IMR-90 (cell line): ENCODE measurements around the gene MAP1LC3B2. TPM values are rescaled to one million over a fixed set of nuclear protein-coding genes. Genes with fewer than 3 reads are reported as not detected.

ENCODE experiments used
- ATAC-seq: fragments of 200-7000 bp; cut with Tn5 transposase; 2 replicates; pipeline ENCODE4 v1.9.1; 2020; ENCODE audit warnings: low read depth, mild to moderate bottlenecking, moderate library complexity
- BruUV-seq: library from RNA; stranded (reverse); fragments of 400-500 nt; replicated peaks from 2 replicates; lab custom pipeline; 2021; lab: Mats Ljungman, UMichigan
- CTCF ChIA-PET: fragments of 300-600 bp; formaldehyde crosslinking; extraction: SDS; loops from one replicate; lab custom pipeline; 2021; ENCODE audit warnings: antibody characterized with exemption; lab: Yijun Ruan, JAX
- POLR2A ChIA-PET: fragments of 300-600 bp; sonication (Branson Sonifier 250); formaldehyde crosslinking; loops from one replicate; lab custom pipeline; 2022; ENCODE audit warnings: antibody characterized with exemption; ENCODE audit not compliant: unreplicated experiment; lab: Charles Lee
- DNase-seq: peaks from one replicate; pipeline ENCODE4 v3.0.0; 2013
- H2AFZ ChIP-seq: replicated peaks from 2 replicates; pipeline ENCODE3; 2013; ENCODE audit warnings: low read length, mild to moderate bottlenecking; ENCODE audit not compliant: poor library complexity
- H2AK5ac ChIP-seq: 2 replicates; pipeline ENCODE4 v1.6.1; 2013; ENCODE audit warnings: low read depth, low read length, inconsistent platforms
- H2AK9ac ChIP-seq: replicated peaks from 2 replicates; pipeline ENCODE3; 2013; ENCODE audit warnings: mild to moderate bottlenecking, low read depth, low read length, moderate library complexity; ENCODE audit not compliant: poor library complexity
- H2BK120ac ChIP-seq: 2 replicates; pipeline ENCODE4 v1.6.1; 2013; ENCODE audit warnings: low read depth, low read length, inconsistent platforms
- H2BK15ac ChIP-seq: 3 replicates; pipeline ENCODE4 v1.6.1; 2013; ENCODE audit warnings: low read depth, low read length, inconsistent platforms
- H2BK20ac ChIP-seq: 2 replicates; pipeline ENCODE4 v1.6.1; 2013; ENCODE audit warnings: low read depth, mild to moderate bottlenecking, inconsistent platforms, low read length, moderate library complexity
- H2BK5ac ChIP-seq: 2 replicates; pipeline ENCODE4 v1.6.1; 2013; ENCODE audit warnings: mild to moderate bottlenecking, low read depth, low read length, inconsistent platforms; ENCODE audit not compliant: poor library complexity, severe bottlenecking
- H3K14ac ChIP-seq: replicated peaks from 2 replicates; pipeline ENCODE4 v1.6.1; 2013; ENCODE audit warnings: low read depth, low read length, inconsistent platforms
- H3K18ac ChIP-seq: 2 replicates; pipeline ENCODE4 v1.6.1; 2013; ENCODE audit warnings: low read depth, low read length, control low read depth
- H3K23ac ChIP-seq: 2 replicates; pipeline ENCODE4 v1.6.1; 2013; ENCODE audit warnings: low read depth, low read length, inconsistent platforms
- H3K27ac ChIP-seq: 2 replicates; pipeline ENCODE4 v1.5.1; 2013; ENCODE audit warnings: mild to moderate bottlenecking, control low read depth, low read length; ENCODE audit not compliant: insufficient read depth
- H3K27me3 ChIP-seq: 2 replicates; pipeline ENCODE4 v1.6.1; 2013; ENCODE audit warnings: low read length; ENCODE audit not compliant: control insufficient read depth, insufficient read depth
- H3K36me3 ChIP-seq: 2 replicates; pipeline ENCODE4 v1.6.1; 2013; ENCODE audit warnings: low read length, mixed read lengths; ENCODE audit not compliant: control insufficient read depth, insufficient read depth
- H3K4ac ChIP-seq: 2 replicates; pipeline ENCODE4 v1.6.1; 2013; ENCODE audit warnings: low read depth, low read length, inconsistent platforms
- H3K4me1 ChIP-seq: 2 replicates; pipeline ENCODE4 v1.6.1; 2013; ENCODE audit warnings: low read length, mixed read lengths; ENCODE audit not compliant: control insufficient read depth, insufficient read depth
- H3K4me2 ChIP-seq: 2 replicates; pipeline ENCODE4 v1.6.1; 2013; ENCODE audit warnings: low read depth, mild to moderate bottlenecking, control low read depth, low read length, moderate library complexity
- H3K4me3 ChIP-seq: 2 replicates; pipeline ENCODE4 v1.5.1; 2013; ENCODE audit warnings: low read depth, mild to moderate bottlenecking, control low read depth, low read length, moderate library complexity; ENCODE audit not compliant: insufficient read depth
- H3K56ac ChIP-seq: 2 replicates; pipeline ENCODE4 v1.6.1; 2013; ENCODE audit warnings: low read length, inconsistent platforms; ENCODE audit not compliant: insufficient read depth; ENCODE audit errors: extremely low read depth
- H3K79me1 ChIP-seq, 2 experiments: 2 replicates each; pipeline ENCODE4 v1.6.1; 2013; ENCODE audit warnings: low read length in 2 of 2, inconsistent platforms in 1 of 2, low read depth in 1 of 2
- H3K9ac ChIP-seq: 2 replicates; pipeline ENCODE4 v1.6.1; 2013; ENCODE audit warnings: low read depth, low read length, control low read depth
- H3K9me1 ChIP-seq: 2 replicates; pipeline ENCODE4 v1.6.1; 2013; ENCODE audit warnings: low read length, inconsistent platforms; ENCODE audit not compliant: insufficient read depth
- H3K9me3 ChIP-seq: 2 replicates; pipeline ENCODE4 v1.6.1; 2013; ENCODE audit warnings: low read length; ENCODE audit not compliant: control insufficient read depth, insufficient read depth
- H4K20me1 ChIP-seq: 2 replicates; pipeline ENCODE4 v1.6.1; 2013; ENCODE audit warnings: low read length, inconsistent platforms; ENCODE audit not compliant: insufficient read depth
- H4K5ac ChIP-seq: 2 replicates; pipeline ENCODE4 v1.6.1; 2013; ENCODE audit warnings: mild to moderate bottlenecking, low read depth, low read length, control low read depth
- H4K8ac ChIP-seq, 2 experiments: 2 replicates each; pipeline ENCODE4 v1.6.1; 2013; ENCODE audit warnings: low read depth in 2 of 2, low read length in 2 of 2, control low read depth in 1 of 2, inconsistent platforms in 1 of 2
- H4K91ac ChIP-seq: 2 replicates; pipeline ENCODE4 v1.6.1; 2013; ENCODE audit warnings: low read depth, low read length, inconsistent platforms; ENCODE audit not compliant: insufficient read depth
- MXI1 ChIP-seq: IDR thresholded peaks from 2 replicates; pipeline ENCODE4 v1.6.1; 2012; ENCODE audit warnings: low read depth, mild to moderate bottlenecking, low read length, moderate library complexity, borderline replicate concordance
- RAD21 ChIP-seq: IDR thresholded peaks from 2 replicates; pipeline ENCODE4 v1.6.1; 2012; ENCODE audit warnings: low read length, improper control_type of control experiment
- WGBS, 2 experiments: methylation state at CpG; one replicate each; pipeline versions ENCODE4 v1.1.5 to v1.1.7; 2013; ENCODE audit warnings: missing lambda C conversion rate in 2 of 2; ENCODE audit not compliant: insufficient read length in 1 of 2; ENCODE audit errors: extremely low coverage in 2 of 2; 5-methylcytosine and 5-hydroxymethylcytosine counted together
- dilution Hi-C: fragments of 300-500 bp; cut with HindIII; formaldehyde crosslinking; loops from one replicate; pipeline ENCODE4 v1.14.3; 2018; ENCODE audit warnings: low sequenced_read_pairs; ENCODE audit not compliant: unreplicated experiment
- in situ Hi-C: fragments of 300-500 bp; cut with MboI; formaldehyde crosslinking; loops from 3 replicates; pipeline ENCODE4 v1.14.3; 2019; ENCODE audit warnings: low sequenced_read_pairs, inconsistent platforms, mixed read lengths
- intact Hi-C: fragments of 100-400 bp; cut with micrococcal nuclease; formaldehyde crosslinking; loops from 2 replicates; pipeline ENCODE4 v1.10.0; 2022
- polyA plus RNA-seq, 3 experiments: library from polyadenylated mRNA; depleted of rRNA; stranded (reverse); fragments of >200 nt; gene quantifications; 2 replicates each; pipeline ENCODE4 v1.2.3, GENCODE V29; 2012; ENCODE audit warnings: low replicate concordance in 1 of 3
- total RNA-seq: library from RNA; depleted of rRNA; stranded (reverse); fragments of >200 nt; gene quantifications from 2 replicates; pipeline ENCODE4 v1.2.3, GENCODE V29; 2012

Gene MAP1LC3B2
- total and polyA plus RNA-seq, 2 of the 4 experiments (the other 2 are of a cell fraction): 1.4 TPM; not detected in 1

GRCh38 chr12:116591855-116592637 lies 32.9 kb downstream of the MAP1LC3B2 start:
- H3K9ac ChIP-seq: no peak overlapping the region
- H3K27ac ChIP-seq: peak overlapping the region; percentile 68; the same call in 1 of the 2 replicates

More at GRCh38 chr12:116591855-116592637, 32.9 kb downstream of the MAP1LC3B2 start:
- Histone ChIP-seq H3K4me1 (peaks cover 5% of the 10 kb centered on the region), H3K4ac (0 out of 2 replicates have a peak overlapping the region, but pooled peaks have one; percentile 11), H3K36me3 (no peaks in the 10 kb centered on the region), H3K56ac (no peak overlapping the region), H3K9me3 (no peaks in the 10 kb centered on the region), H3K23ac (no peak overlapping the region), H4K91ac (0 out of 2 replicates have a peak overlapping the region, but pooled peaks have one; percentile 20), H2AFZ (peak overlapping the region; percentile 81), H2BK15ac (no peak overlapping the region), H3K4me3 (no peak overlapping the region), H2BK5ac (no peak overlapping the region), H3K14ac (no peak overlapping the region; the same call in 1 of the 2 replicates), H2AK5ac (no peak overlapping the region), H3K27me3 (0 out of 2 replicates have a peak, but pooled peaks cover 3% of the 10 kb centered on the region), H3K9me1 (no peaks in the 10 kb centered on the region), H2AK9ac (peak overlapping the region; percentile 10), H3K4me2 (peak overlapping the region; percentile 5; the same call in 1 of the 2 replicates), H2BK20ac (no peak overlapping the region), H4K5ac (no peak overlapping the region; the same call in 1 of the 2 replicates), H4K20me1 (no peaks in the 10 kb centered on the region), H2BK120ac (peak overlapping the region; percentile 46; the same call in 1 of the 2 replicates), H3K18ac (no peak overlapping the region), H4K8ac (peak overlapping the region in 1 of 2 experiments; percentile 14; a peak in 1 of 4 replicates), H3K79me1 (no peaks in the 10 kb centered on the region)
- in situ Hi-C loops (loop anchor here (10.0 kb wide), 2 partner anchors 307 to 597 kb away; no protein-coding TSS in a partner anchor), dilution Hi-C loops (no loop called here), intact Hi-C loops (no loop called here)
- BruUV-seq: no TSS peak
- ChIA-PET CTCF (no interaction called here), POLR2A (no interaction called here)
- TF ChIP-seq RAD21 (peak; percentile 9; the same call in 1 of the 2 replicates), MXI1 (no peak)
- DNase-seq: peak; percentile 76
- ATAC-seq: peak; percentile 87
- no CpG with 5 or more reads among the region's 11 CpGs for WGBS, 2 experiments
